CD4-positive, alpha-beta T cell (primary cell): Measurements from ENCODE around the gene C2orf76. TPM values are rescaled to one million over a fixed set of nuclear protein-coding genes. Genes with fewer than 3 reads are reported as not detected.
A peak's percentile ranks its signal among the peaks of the same experiment; 100 is the strongest.

Experiments
- ATAC-seq: fragments of 200-7000 bp; cut with Tn5 transposase; one replicate; pipeline ENCODE4 v1.10.0; 2022; ENCODE audit warnings: mild to moderate bottlenecking; ENCODE audit not compliant: poor library complexity
- CTCF ChIA-PET: fragments of 350-600 bp; sonication (Branson Sonifier 250); formaldehyde crosslinking; loops from one replicate; lab custom pipeline; 2021; ENCODE audit warnings: antibody characterized with exemption, inconsistent platforms; lab: Charles Lee
- POLR2A ChIA-PET: fragments of 350-600 bp; sonication (Branson Sonifier 250); formaldehyde crosslinking; loops from one replicate; lab custom pipeline; 2021; ENCODE audit warnings: antibody characterized with exemption, inconsistent platforms; lab: Charles Lee
- DNase-seq, 14 experiments: peaks; one replicate each; pipeline ENCODE4 v3.0.0-alpha.2; 2013 to 2020; ENCODE audit warnings: mixed read lengths in 2 of 14
- H3K27ac ChIP-seq, 2 donors: one replicate each; pipeline versions ENCODE4 v1.5.1 to v1.7.0; 2013; ENCODE audit warnings: low read length in 2 of 2, low read depth in 1 of 2, mild to moderate bottlenecking in 1 of 2
- H3K27me3 ChIP-seq, 2 experiments: 1 replicate in 1 of 2; 2 replicates in 1 of 2; pipeline versions ENCODE4 v1.6.1 to v1.7.0; 2013; ENCODE audit warnings: low read length in 2 of 2, control low read depth in 1 of 2, mild to moderate bottlenecking in 1 of 2, moderate library complexity in 1 of 2; ENCODE audit not compliant: insufficient read depth in 2 of 2, control insufficient read depth in 1 of 2
- H3K36me3 ChIP-seq: one replicate; pipeline ENCODE4 v1.6.1; 2013; ENCODE audit warnings: low read length, control low read depth; ENCODE audit not compliant: insufficient read depth
- H3K4me1 ChIP-seq: one replicate; pipeline ENCODE4 v1.6.1; 2013; ENCODE audit warnings: low read length, control low read depth; ENCODE audit not compliant: insufficient read depth
- H3K4me3 ChIP-seq: one replicate; pipeline ENCODE4 v1.5.1; 2013; ENCODE audit warnings: mild to moderate bottlenecking, low read length, moderate library complexity
- H3K9me3 ChIP-seq, 2 experiments: 1 replicate in 1 of 2; 2 replicates in 1 of 2; pipeline versions ENCODE4 v1.6.1 to v1.7.0; 2013; ENCODE audit warnings: low read length in 2 of 2, mild to moderate bottlenecking in 2 of 2, control low read depth in 1 of 2, moderate library complexity in 1 of 2; ENCODE audit not compliant: control insufficient read depth in 1 of 2, insufficient read depth in 1 of 2
- H3K27ac Mint-ChIP-seq: one replicate; pipeline ENCODE4 v1.8.0; 2020; ENCODE audit warnings: mixed read lengths
- H3K27me3 Mint-ChIP-seq: one replicate; pipeline ENCODE4 v1.8.0; 2021; ENCODE audit warnings: mixed read lengths
- H3K36me3 Mint-ChIP-seq: one replicate; pipeline ENCODE4 v1.8.0; 2021; ENCODE audit warnings: low read depth, mixed read lengths
- H3K4me1 Mint-ChIP-seq: one replicate; pipeline ENCODE4 v1.8.0; 2021; ENCODE audit warnings: low read depth, mixed read lengths
- H3K4me3 Mint-ChIP-seq: one replicate; pipeline ENCODE4 v1.8.0; 2020; ENCODE audit warnings: mild to moderate bottlenecking, mixed read lengths
- H3K9me3 Mint-ChIP-seq: one replicate; pipeline ENCODE4 v1.8.0; 2020; ENCODE audit warnings: mixed read lengths
- intact Hi-C, 2 experiments: fragments of 100-400 bp; cut with DNase I in 1 of 2; cut with micrococcal nuclease in 1 of 2; formaldehyde crosslinking; loops; one replicate each; pipeline versions ENCODE4 v1.15.1 to v1.9.0; 2023 to 2025; cut with DNase I, micrococcal nuclease
- total RNA-seq, 174 experiments: library from RNA in 2 of 174; stranded (reverse) in 2 of 174; gene quantifications; one replicate each; pipeline ENCODE4 v1.2.3 and lab custom pipeline; 2021 to 2026
- TF ChIP-seq, protein P1 (sequence below): fragments of 200-600 bp; IDR thresholded peaks from one replicate; pipeline ENCODE4 v1.8.0; 2022; ENCODE audit warnings: antibody characterized with exemption, mild to moderate bottlenecking

C2orf76 gene
- total RNA-seq, 2 experiments from 2014 or later, result 2.8 to 4.5 TPM

DNA sequence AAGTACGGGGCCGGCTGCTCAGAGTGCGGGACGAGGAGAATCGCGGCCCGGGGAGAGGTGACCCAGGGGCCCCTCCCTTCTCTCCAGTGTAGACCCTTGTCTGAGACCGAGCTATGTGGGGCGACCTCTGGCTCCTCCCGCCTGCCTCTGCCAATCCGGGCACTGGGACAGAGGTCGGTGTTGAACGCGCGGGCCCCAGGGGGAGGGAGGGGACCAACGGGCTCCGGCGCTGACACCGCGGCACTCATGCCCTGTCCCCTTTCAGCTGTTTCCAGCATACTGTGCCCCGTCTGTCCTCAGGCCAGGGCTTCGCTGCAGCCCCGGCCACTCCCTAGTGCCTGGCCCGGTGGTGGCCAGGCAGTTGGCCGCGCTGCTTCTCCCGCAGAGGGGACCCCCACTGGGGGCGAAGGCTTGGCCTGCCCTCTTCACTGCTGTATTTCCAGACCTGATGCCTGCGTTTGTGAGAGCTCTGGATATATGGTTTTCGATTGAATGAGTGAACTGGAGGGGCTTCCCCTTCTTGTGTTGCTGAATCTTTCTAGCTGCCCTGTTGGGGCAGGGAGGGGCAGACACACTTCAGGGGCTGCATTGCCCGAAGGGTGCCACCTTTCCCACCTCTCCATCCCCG is 952 bp upstream of the C2orf76 start:
- no peaks in the 10 kb centered on the region for H3K27me3 ChIP-seq
- peaks cover 54% of the 10 kb centered on the region for H3K4me1 Mint-ChIP-seq
- TF ChIP-seq, protein P1, sequence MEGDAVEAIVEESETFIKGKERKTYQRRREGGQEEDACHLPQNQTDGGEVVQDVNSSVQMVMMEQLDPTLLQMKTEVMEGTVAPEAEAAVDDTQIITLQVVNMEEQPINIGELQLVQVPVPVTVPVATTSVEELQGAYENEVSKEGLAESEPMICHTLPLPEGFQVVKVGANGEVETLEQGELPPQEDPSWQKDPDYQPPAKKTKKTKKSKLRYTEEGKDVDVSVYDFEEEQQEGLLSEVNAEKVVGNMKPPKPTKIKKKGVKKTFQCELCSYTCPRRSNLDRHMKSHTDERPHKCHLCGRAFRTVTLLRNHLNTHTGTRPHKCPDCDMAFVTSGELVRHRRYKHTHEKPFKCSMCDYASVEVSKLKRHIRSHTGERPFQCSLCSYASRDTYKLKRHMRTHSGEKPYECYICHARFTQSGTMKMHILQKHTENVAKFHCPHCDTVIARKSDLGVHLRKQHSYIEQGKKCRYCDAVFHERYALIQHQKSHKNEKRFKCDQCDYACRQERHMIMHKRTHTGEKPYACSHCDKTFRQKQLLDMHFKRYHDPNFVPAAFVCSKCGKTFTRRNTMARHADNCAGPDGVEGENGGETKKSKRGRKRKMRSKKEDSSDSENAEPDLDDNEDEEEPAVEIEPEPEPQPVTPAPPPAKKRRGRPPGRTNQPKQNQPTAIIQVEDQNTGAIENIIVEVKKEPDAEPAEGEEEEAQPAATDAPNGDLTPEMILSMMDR, result no peak
- intact Hi-C loops, result loop anchor here in 1 of 2 experiments (5.0 to 10.0 kb wide), 10 partner anchors 310 to 1555 kb away; partner anchors contain the start of genes CCDC93, DDX18, INSIG2 and RALB
- peaks cover 1 to 6% of the 10 kb centered on the region in 2 experiments for H3K9me3 ChIP-seq
- H3K27me3 Mint-ChIP-seq, result no peaks in the 10 kb centered on the region
- peaks cover 3% of the 10 kb centered on the region for H3K9me3 Mint-ChIP-seq
- ATAC-seq, result peak; percentile 8
- POLR2A ChIA-PET, result interaction anchor here (0.9 to 1.2 kb wide), 3 partner anchors 9 to 465 kb away, joined by 3 to 6 read pairs (median 3); no protein-coding TSS in a partner anchor
- peaks cover 41% of the 10 kb centered on the region for H3K36me3 ChIP-seq
- peak overlapping the region; percentile 89 for H3K27ac Mint-ChIP-seq
- H3K27ac ChIP-seq, result peak overlapping the region in 1 of 2 donors; percentile 59
- H3K36me3 Mint-ChIP-seq, result peaks cover 63% of the 10 kb centered on the region
- CTCF ChIA-PET, result no interaction called here
- peaks cover 41% of the 10 kb centered on the region for H3K4me1 ChIP-seq
- H3K4me3 ChIP-seq, result peak overlapping the region; percentile 94
- peak in 11 of 14 experiments; percentile 4 to 59 (median 14) for DNase-seq
- H3K4me3 Mint-ChIP-seq, result peak overlapping the region; percentile 91

DNA sequence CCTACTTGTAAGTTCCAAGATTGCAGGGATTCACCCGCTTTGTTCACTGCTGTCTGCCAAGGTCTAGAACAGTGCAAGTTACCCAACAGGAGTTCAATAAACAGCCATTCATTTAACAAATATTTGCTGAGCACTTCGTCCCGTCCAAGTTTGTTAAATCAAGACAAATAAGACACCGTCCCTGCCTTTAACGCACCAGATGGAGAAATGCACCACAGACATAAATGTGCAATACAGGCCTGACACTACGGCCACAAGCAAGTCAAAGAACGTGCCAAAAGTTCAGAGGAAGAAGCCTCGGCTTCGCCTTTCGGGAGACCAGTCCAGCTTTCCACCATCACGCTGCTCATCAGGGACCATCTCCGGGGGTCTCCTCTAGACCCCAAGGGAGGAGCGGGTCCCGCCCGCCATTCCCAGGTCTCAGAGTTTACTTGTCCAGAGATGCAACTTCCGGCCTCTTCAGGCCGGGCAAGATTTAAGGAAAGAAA is 429 bp downstream of the C2orf76 start:
- peak overlapping the region; percentile 59 to 76 for H3K27ac ChIP-seq
- intact Hi-C loops, result loop anchor here in 1 of 2 experiments (5.0 to 10.0 kb wide), 10 partner anchors 311 to 1554 kb away; partner anchors contain the start of genes CCDC93, DDX18, INSIG2 and RALB
- Mint-ChIP-seq H3K27ac (peak overlapping the region; percentile 89), H3K9me3 (no peaks in the 10 kb centered on the region), H3K4me3 (peak overlapping the region; percentile 91), H3K4me1 (peaks cover 59% of the 10 kb centered on the region), H3K27me3 (no peaks in the 10 kb centered on the region), H3K36me3 (peaks cover 49% of the 10 kb centered on the region)
- peak overlapping the region; percentile 94 for H3K4me3 ChIP-seq
- POLR2A ChIA-PET, result interaction anchor here (0.8 to 1.4 kb wide), 5 partner anchors 26 to 1551 kb away, joined by 3 to 7 read pairs (median 4); partner anchors contain the start of genes DDX18 and TMEM177
- no peaks in the 10 kb centered on the region for H3K9me3 ChIP-seq
- no peaks in the 10 kb centered on the region for H3K27me3 ChIP-seq
- ATAC-seq (peak; percentile 4), DNase-seq (peak in 5 of 14 experiments; percentile 3 to 46 (median 8))
- peaks cover 41% of the 10 kb centered on the region for H3K4me1 ChIP-seq
- CTCF ChIA-PET, result no interaction called here
- TF ChIP-seq, protein P1, result no peak
- peaks cover 28% of the 10 kb centered on the region for H3K36me3 ChIP-seq

DNA sequence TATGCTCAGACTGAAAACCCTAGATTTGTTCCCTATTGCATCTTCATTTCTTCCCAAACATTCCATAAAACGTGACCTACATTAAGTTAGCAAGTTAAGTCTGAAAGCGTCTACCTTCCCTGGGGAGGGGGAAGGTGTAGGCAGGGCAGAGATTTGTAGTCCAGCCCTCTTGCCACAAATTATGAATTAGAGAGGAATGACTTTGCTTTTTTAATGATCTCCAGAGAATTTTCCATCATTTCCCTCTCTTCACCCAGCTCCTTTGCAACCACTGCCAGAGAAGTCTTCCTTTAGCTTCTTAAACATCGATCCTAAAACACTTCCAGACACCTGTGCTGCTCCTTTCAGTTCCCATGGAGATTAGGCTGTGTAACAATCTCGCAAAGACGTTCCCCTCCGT is 1.2 kb downstream of the C2orf76 start:
- H3K27me3 ChIP-seq, result no peaks in the 10 kb centered on the region
- no peak for DNase-seq
- Mint-ChIP-seq H3K9me3 (no peaks in the 10 kb centered on the region), H3K36me3 (peaks cover 42% of the 10 kb centered on the region), H3K27ac (peak overlapping the region; percentile 89), H3K27me3 (no peaks in the 10 kb centered on the region), H3K4me3 (peak overlapping the region; percentile 91), H3K4me1 (peaks cover 59% of the 10 kb centered on the region)
- TF ChIP-seq, protein P1, result no peak
- POLR2A ChIA-PET, result interaction anchor here (1.4 kb wide), 1 partner anchor 26 kb away, joined by 3 read pairs; no protein-coding TSS in a partner anchor
- peaks cover 20% of the 10 kb centered on the region for H3K36me3 ChIP-seq
- no peak overlapping the region for H3K27ac ChIP-seq
- CTCF ChIA-PET, result no interaction called here
- H3K4me1 ChIP-seq, result peaks cover 41% of the 10 kb centered on the region
- H3K4me3 ChIP-seq, result peak overlapping the region; percentile 94
- intact Hi-C loops, result loop anchor here in 1 of 2 experiments (5.0 to 10.0 kb wide), 10 partner anchors 312 to 1553 kb away; partner anchors contain the start of genes CCDC93, DDX18, INSIG2 and RALB
- no peak for ATAC-seq
- no peaks in the 10 kb centered on the region for H3K9me3 ChIP-seq
